Pancreas (tissue), 10 donors: ENCODE measurements around the gene TSPAN4. TPM values are rescaled to one million over a fixed set of nuclear protein-coding genes. Genes with fewer than 3 reads are reported as not detected.

ENCODE experiments used
- ATAC-seq, 4 donors: fragments of 200-7000 bp; cut with Tn5 transposase; one replicate each; pipeline versions ENCODE4 v1.8.0 to v1.9.1; 2020; ENCODE audit warnings: mild to moderate bottlenecking in 4 of 4, moderate library complexity in 4 of 4
- DNase-seq, 6 donors: peaks; one replicate each; pipeline ENCODE4 v3.0.0-alpha.2; 2020
- FAIRE-seq: peaks from 2 replicates; lab custom pipeline; 2012; peaks lifted over from hg19 to GRCh38; lab: Jason Lieb, UNC
- H3K27ac ChIP-seq, 4 donors: fragments of 200-600 bp; sonication (generic); 1 replicate in 3 of 4; 2 replicates in 1 of 4; pipeline versions ENCODE4 v1.5.0 to v1.8.0; 2020
- H3K27me3 ChIP-seq, 4 donors: fragments of 200-600 bp; one replicate each; pipeline ENCODE4 v1.8.0; 2021
- H3K36me3 ChIP-seq, 3 donors: fragments of 200-600 bp; sonication (generic) in 1 of 3; one replicate each; pipeline versions ENCODE4 v1.5.0 to v1.8.0; 2020 to 2021
- H3K4me1 ChIP-seq, 3 donors: fragments of 200-600 bp; one replicate each; pipeline ENCODE4 v1.8.0; 2021
- H3K4me3 ChIP-seq, 4 donors: fragments of 200-600 bp; sonication (generic) in 2 of 4; one replicate each; pipeline versions ENCODE4 v1.5.0 to v1.8.0; 2020 to 2021
- H3K9me3 ChIP-seq, 4 donors: fragments of 200-600 bp; one replicate each; pipeline ENCODE4 v1.8.0; 2021
- WGBS, 2 donors: extraction: QIAGEN DNeasy Blood & Tissue Kit; methylation state at CpG; one replicate each; pipeline ENCODE4 v1.1.7; 2013; 5-methylcytosine and 5-hydroxymethylcytosine counted together
- intact Hi-C, 3 donors: fragments of 100-400 bp; cut with DNase I; formaldehyde crosslinking; loops; one replicate each; pipeline versions ENCODE4 v1.11.1 to v1.14.2; 2022
- polyA plus RNA-seq, 2 donors: library from polyadenylated mRNA; stranded (reverse); fragments of 200-250 nt; gene quantifications; one replicate each; pipeline ENCODE4 v1.2.3, GENCODE V29; 2013
- total RNA-seq, 6 donors: library from RNA; stranded (reverse); fragmentation: NEBNext Ultra II Directional in 4 of 6; extraction: Animal tissue kit (Norgen Biotek cat#: 25700) in 4 of 6; gene quantifications; one replicate each; pipeline versions ENCODE4 v1.2.1 to v1.2.4, GENCODE V29; 2021 to 2023
- TF ChIP-seq, protein P1 (sequence below), 4 donors: fragments of 200-600 bp; sonication (generic) in 3 of 4; IDR thresholded peaks; one replicate each; pipeline versions ENCODE4 v1.5.0 to v1.8.0; 2021; ENCODE audit warnings: antibody characterized with exemption in 4 of 4
- donor health status: healthy with polysubstance abuse.
- donor health status: DM: no; HTN: no; CAD: no; lungs with moderate emphysema.
- donor health status: DM: no; HTN: no; CAD: no.
- donor health status: control.
- donor health status: control.
- donor health status: Bipolar disorder and iron deficiency.
- donor health status: DM: yes; HTN: yes; CAD: no.
- donor health status: DM: no; HTN: no; CAD: no.
- donor health status: DM: no; HTN: no; CAD: no.
- donor health status: DM: yes; HTN: yes; CAD: no.

The TSPAN4 gene
- total and polyA plus RNA-seq, 8 donors = 15.3 to 67.2 (median 20.3) TPM

DNA sequence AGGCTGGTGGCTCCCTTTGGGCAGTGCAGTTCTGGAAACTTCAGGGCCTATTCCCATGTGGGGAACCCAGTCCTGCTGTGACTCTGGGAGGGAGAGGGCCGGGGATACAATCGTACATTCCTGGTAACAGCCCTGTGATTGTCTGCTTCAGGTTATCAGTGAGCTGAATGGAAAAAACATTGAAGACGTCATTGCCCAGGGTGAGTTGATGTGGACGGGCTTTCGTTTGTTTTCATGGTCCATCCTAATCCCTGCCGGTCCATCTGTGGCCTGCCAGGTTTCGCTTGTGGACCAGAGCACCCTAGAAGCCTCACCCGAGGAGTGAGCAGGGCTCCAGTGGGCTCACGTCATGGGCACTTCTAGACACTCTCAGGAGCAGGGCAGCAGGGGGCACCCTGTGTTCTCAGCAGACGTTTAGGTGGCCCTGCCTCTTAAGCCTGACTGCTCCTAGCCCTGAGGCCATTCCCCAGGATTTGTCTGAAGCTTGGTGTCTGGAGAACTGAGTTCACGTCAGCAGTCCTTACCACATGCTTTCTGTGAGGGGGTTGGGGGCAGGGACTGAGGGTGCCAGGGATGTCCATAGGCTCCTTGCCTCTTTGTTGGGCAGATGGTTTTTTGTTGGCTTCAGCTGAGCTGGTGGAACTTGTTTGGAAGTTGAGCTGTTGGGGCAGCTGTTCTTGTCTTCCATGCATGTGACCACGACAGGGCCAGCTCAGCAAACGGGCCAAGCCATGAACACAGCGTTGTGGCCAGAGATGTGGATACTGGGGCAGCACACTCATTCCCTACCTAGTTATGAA is 31.0 kb upstream of the TSPAN4 start:
- H3K27me3 ChIP-seq = no peaks in the 10 kb centered on the region
- no peak for ATAC-seq
- TF ChIP-seq, protein P1, sequence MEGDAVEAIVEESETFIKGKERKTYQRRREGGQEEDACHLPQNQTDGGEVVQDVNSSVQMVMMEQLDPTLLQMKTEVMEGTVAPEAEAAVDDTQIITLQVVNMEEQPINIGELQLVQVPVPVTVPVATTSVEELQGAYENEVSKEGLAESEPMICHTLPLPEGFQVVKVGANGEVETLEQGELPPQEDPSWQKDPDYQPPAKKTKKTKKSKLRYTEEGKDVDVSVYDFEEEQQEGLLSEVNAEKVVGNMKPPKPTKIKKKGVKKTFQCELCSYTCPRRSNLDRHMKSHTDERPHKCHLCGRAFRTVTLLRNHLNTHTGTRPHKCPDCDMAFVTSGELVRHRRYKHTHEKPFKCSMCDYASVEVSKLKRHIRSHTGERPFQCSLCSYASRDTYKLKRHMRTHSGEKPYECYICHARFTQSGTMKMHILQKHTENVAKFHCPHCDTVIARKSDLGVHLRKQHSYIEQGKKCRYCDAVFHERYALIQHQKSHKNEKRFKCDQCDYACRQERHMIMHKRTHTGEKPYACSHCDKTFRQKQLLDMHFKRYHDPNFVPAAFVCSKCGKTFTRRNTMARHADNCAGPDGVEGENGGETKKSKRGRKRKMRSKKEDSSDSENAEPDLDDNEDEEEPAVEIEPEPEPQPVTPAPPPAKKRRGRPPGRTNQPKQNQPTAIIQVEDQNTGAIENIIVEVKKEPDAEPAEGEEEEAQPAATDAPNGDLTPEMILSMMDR (IDR thresholded peaks at IDR 0.05) = no peak
- H3K4me1 ChIP-seq = peaks cover 4 to 20% (median 11%) of the 10 kb centered on the region in 3 donors
- WGBS, 2 donors = 55 to 57% methylated on average over 14 of the region's 14 CpGs
- peaks cover 0 to 18% (median 13%) of the 10 kb centered on the region in 3 donors for H3K36me3 ChIP-seq
- no peaks in the 10 kb centered on the region for H3K9me3 ChIP-seq
- FAIRE-seq = no peak
- intact Hi-C loops = no loop called here
- DNase-seq = peak in 1 of 6 donors; percentile 48
- peak overlapping the region in 1 of 4 donors; percentile 90 for H3K4me3 ChIP-seq
- H3K27ac ChIP-seq = no peak overlapping the region

DNA sequence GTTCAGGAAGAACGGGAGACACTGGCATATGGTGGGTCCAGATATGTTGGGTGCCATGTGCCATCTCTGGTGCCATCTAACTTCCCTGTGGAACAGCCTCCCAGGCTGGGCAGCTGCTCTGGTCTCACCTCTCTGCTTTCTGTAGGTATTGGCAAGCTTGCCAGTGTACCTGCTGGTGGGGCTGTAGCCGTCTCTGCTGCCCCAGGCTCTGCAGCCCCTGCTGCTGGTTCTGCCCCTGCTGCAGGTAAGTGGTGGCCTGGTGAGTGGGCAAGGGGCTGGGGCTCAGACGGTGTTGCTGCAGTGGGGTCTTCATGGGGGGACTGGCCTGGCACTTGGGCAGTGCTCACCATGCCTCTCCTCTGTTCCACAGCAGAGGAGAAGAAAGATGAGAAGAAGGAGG is 30.3 kb upstream of the TSPAN4 start:
- TF ChIP-seq, protein P1 (IDR thresholded peaks at IDR 0.05) = no peak
- Histone ChIP-seq H3K36me3 (peaks cover 0 to 18% (median 13%) of the 10 kb centered on the region in 3 donors), H3K9me3 (no peaks in the 10 kb centered on the region), H3K4me1 (peaks cover 4 to 20% (median 11%) of the 10 kb centered on the region in 3 donors), H3K27ac (no peak overlapping the region), H3K27me3 (no peaks in the 10 kb centered on the region), H3K4me3 (no peak overlapping the region)
- DNase-seq (peak in 1 of 6 donors; percentile 57), ATAC-seq (no peak), FAIRE-seq (no peak)
- intact Hi-C loops = no loop called here
- WGBS, 2 donors = 83 to 92% methylated on average over 3 of the region's 3 CpGs

DNA sequence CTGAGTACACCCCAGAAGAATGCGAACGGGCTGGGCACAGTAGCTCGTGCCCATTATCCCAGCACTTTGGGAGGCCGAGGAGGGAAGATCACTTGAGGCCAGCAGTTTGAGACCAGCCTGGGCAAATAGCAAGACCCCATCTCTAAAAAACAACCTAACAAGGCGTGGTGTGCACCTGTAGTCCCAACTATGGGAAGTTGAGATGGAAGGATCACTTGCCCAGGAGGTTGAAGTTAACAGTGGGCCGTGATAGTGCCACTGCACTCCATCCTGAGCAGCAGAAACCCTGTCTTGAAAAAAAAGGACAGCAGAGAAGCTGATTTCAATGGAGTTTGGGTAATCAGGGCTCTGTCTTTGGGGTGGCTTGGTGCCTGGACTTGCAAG is 29.6 kb upstream of the TSPAN4 start:
- H3K36me3 ChIP-seq = peaks cover 0 to 18% (median 13%) of the 10 kb centered on the region in 3 donors
- H3K4me3 ChIP-seq = no peak overlapping the region
- H3K27me3 ChIP-seq = no peaks in the 10 kb centered on the region
- intact Hi-C loops = no loop called here
- FAIRE-seq (no peak), ATAC-seq (no peak), DNase-seq (no peak)
- H3K9me3 ChIP-seq = no peaks in the 10 kb centered on the region
- H3K27ac ChIP-seq = no peak overlapping the region
- TF ChIP-seq, protein P1 (IDR thresholded peaks at IDR 0.05) = no peak
- WGBS, 2 donors = 89 to 91% methylated on average over 6 of the region's 6 CpGs
- H3K4me1 ChIP-seq = peaks cover 4 to 20% (median 11%) of the 10 kb centered on the region in 3 donors

DNA sequence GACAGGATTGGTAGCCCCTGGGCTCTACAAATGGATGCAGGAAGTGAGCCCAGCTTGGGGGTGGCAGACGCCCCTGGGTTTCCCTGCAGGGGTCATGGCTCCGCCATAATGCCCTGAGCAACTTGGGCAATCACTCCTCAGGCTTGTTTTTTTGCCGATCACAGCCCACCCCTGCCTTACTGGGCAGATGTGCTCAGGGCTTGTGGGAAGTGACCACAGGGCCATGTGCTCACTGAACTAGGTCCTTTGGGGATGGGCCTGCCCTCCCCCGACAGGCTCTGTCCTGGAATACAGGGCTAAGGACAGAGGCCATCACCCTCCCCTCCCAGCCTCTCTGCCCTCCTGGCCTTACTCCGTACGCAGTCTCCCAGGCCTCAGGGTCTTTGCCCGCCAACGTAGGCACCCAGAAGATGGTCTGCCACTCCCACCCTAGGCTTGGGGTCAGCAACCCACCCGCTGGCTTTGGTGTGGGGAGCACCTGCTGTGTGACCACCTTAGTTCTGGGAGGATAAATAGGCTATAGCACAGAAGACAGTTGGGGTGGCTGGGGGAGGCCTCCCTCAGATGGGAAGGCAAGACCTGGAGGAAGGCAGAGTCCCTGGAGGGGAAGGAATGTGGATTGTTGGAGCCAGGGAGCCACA is 29.1 kb upstream of the TSPAN4 start:
- Histone ChIP-seq H3K4me1 (peaks cover 4 to 14% (median 7%) of the 10 kb centered on the region in 3 donors), H3K27ac (no peak overlapping the region), H3K9me3 (no peaks in the 10 kb centered on the region), H3K36me3 (peaks cover 0 to 18% (median 13%) of the 10 kb centered on the region in 3 donors), H3K4me3 (no peak overlapping the region), H3K27me3 (no peaks in the 10 kb centered on the region)
- intact Hi-C loops = no loop called here
- ATAC-seq (no peak), FAIRE-seq (no peak), DNase-seq (peak in 1 of 6 donors; percentile 53)
- 87 to 89% methylated on average over 9 of the region's 9 CpGs for WGBS, 2 donors
- TF ChIP-seq, protein P1 (IDR thresholded peaks at IDR 0.05) = no peak
